NCI-H187 (cell line): Measurements from ENCODE around the gene AK1.

Source experiments
- DNase-seq, 2 experiments: peaks; one replicate each; lab custom pipeline; 2025; lab: John Stamatoyannopoulos, UW

AK1 gene

GRCh38 chr9:127877566-127877998, at the start of gene AK1:
TSS of gene AK1 (minus strand) at chr9:127877675. CDS start at chr9:127874617, 3,058 bp downstream.
- DNase-seq = peak; percentile 4 to 22

GRCh38 chr9:127926906-127927200, 49.4 kb upstream of the AK1 start:
- no peak for DNase-seq

- no peak for DNase-seq
These were observed 48.8 kb upstream of the AK1 start for GRCh38 chr9:127925959-127926905.

GRCh38 chr9:127924736-127925444, 47.4 kb upstream of the AK1 start:
- no peak for DNase-seq

- DNase-seq = no peak
These were observed 46.3 kb upstream of the AK1 start for GRCh38 chr9:127923771-127924170.

- no peak for DNase-seq
These were observed 45.6 kb upstream of the AK1 start for GRCh38 chr9:127923046-127923445.

- DNase-seq = no peak
These were observed 44.2 kb upstream of the AK1 start for GRCh38 chr9:127921557-127922120.

GRCh38 chr9:127920794-127921193, 43.3 kb upstream of the AK1 start:
- no peak for DNase-seq

GRCh38 chr9:127919253-127919815, 41.9 kb upstream of the AK1 start:
- no peak for DNase-seq

- DNase-seq = no peak
These were observed 41.0 kb upstream of the AK1 start for GRCh38 chr9:127918183-127919107.

GRCh38 chr9:127917603-127918002, 40.1 kb upstream of the AK1 start:
- DNase-seq = no peak

GRCh38 chr9:127916720-127917581, 39.5 kb upstream of the AK1 start, which contains the start of gene ST6GALNAC4:
TSS of gene ST6GALNAC4 (minus strand) at chr9:127917041. CDS start at chr9:127916419, 622 bp downstream.
- peak; percentile 40 to 73 for DNase-seq

- no peak for DNase-seq
These were observed 38.6 kb upstream of the AK1 start for GRCh38 chr9:127915801-127916719.

GRCh38 chr9:127915325-127915752, 37.9 kb upstream of the AK1 start:
- DNase-seq = no peak

GRCh38 chr9:127913682-127914081, 36.2 kb upstream of the AK1 start:
- no peak for DNase-seq

- no peak for DNase-seq
These were observed 35.4 kb upstream of the AK1 start for GRCh38 chr9:127912882-127913281.

GRCh38 chr9:127912296-127912695, 34.8 kb upstream of the AK1 start:
- DNase-seq = no peak

GRCh38 chr9:127910613-127911205, 33.2 kb upstream of the AK1 start:
- DNase-seq = no peak

- DNase-seq = no peak
These were observed 32.4 kb upstream of the AK1 start for GRCh38 chr9:127909839-127910273.
